PC-3 (cell line): ENCODE results near the gene SH2D2A.

Source experiments
- EZH2 ChIP-seq: fragments of 300-600 bp; sonication (generic); IDR thresholded peaks from one replicate; pipeline ENCODE4 v1.6.1; 2017; ENCODE audit warnings: antibody characterized with exemption, mild to moderate bottlenecking, low read length; ENCODE audit not compliant: unreplicated experiment
- TF ChIP-seq, protein P1 (sequence below): fragments of 300-600 bp; sonication (generic); conservative IDR thresholded peaks from 2 replicates; pipeline ENCODE4 v1.5.1; 2017; ENCODE audit warnings: antibody characterized with exemption, low read depth, mild to moderate bottlenecking, low read length

GRCh38 chr1:156785458-156785857 is 31.2 kb downstream of the SH2D2A start:
- TF ChIP-seq, protein P1, sequence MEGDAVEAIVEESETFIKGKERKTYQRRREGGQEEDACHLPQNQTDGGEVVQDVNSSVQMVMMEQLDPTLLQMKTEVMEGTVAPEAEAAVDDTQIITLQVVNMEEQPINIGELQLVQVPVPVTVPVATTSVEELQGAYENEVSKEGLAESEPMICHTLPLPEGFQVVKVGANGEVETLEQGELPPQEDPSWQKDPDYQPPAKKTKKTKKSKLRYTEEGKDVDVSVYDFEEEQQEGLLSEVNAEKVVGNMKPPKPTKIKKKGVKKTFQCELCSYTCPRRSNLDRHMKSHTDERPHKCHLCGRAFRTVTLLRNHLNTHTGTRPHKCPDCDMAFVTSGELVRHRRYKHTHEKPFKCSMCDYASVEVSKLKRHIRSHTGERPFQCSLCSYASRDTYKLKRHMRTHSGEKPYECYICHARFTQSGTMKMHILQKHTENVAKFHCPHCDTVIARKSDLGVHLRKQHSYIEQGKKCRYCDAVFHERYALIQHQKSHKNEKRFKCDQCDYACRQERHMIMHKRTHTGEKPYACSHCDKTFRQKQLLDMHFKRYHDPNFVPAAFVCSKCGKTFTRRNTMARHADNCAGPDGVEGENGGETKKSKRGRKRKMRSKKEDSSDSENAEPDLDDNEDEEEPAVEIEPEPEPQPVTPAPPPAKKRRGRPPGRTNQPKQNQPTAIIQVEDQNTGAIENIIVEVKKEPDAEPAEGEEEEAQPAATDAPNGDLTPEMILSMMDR = no peak
- TF ChIP-seq EZH2 = no peak
